GM21360 (cell line): ENCODE measurements around the gene MAST2.

Experiments used
- ATAC-seq: cut with Tn5 transposase; IDR thresholded peaks from one replicate; pipeline ENCODE4 v1.9.1; 2021; ENCODE audit warnings: mild to moderate bottlenecking, moderate library complexity; ENCODE audit not compliant: unreplicated experiment

The MAST2 gene

DNA sequence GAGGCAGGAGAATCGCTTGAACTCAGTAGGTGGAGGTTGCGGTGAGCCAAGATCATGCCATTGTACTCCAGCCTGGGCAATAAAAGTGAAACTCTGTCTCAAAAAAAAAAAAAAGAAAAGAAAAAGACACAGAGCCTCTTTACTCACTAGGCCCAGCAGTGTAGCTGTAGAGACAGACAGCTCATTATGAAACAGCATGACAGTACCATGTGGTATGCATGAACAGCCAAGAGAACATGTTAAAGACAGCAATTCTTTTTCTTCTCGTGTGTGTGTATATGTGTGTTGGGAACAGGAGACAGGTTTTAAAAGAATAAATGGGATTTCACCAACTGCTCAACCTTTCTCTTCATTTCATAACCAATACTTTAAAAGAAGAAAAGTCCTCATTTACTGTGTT is 210.2 kb downstream of the MAST2 start:
- ATAC-seq: no peak

DNA sequence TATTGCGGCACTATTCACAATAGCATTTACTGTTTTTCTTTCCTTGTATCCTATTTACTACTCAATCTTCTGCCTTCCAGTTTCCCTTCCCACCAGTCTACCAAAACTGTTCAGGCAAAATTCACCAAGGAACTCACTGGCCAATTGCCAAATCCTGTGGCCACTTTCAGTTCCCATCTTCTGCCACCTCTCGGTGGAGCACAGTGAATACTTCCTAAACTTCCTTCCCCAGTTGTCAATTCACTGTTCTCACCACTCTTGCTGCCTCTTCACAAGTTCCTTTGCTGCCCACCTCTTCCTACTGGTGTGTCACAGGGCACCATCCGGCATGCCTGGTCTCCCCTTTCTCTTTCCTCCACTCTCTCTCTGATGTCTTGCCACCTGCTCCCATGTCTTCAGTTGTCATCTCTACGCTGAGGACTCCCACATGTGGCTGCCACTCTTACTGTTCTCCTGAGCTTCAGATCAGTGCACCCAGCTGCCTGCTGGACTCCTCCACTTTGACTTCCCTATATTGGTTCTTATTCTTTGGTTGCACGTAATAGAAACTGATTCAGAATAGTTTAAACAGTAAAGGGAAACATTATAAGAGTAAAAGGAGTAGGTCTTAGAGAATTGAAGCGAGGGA is 214.6 kb downstream of the MAST2 start:
- ATAC-seq: no peak

DNA sequence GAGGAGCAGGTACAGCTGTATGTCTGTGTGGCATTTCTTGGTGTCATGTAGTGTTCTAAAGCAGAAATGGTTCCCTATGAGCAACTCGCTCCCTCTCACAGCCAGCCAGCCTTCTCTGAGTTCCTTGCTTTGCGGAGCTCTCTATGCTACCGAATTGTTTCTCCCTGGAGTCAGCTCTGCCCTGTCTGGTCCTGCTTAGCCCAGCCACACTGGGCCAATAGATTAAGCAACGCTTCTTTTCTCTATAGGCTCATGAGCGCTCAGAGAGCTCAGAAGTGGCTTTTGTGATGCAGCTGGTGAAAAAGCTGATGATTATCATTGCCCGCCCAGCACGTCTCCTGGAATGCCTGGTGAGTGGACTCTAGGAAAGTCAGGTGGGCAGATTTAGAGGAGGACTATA is 215.9 kb downstream of the MAST2 start:
- no peak for ATAC-seq

DNA sequence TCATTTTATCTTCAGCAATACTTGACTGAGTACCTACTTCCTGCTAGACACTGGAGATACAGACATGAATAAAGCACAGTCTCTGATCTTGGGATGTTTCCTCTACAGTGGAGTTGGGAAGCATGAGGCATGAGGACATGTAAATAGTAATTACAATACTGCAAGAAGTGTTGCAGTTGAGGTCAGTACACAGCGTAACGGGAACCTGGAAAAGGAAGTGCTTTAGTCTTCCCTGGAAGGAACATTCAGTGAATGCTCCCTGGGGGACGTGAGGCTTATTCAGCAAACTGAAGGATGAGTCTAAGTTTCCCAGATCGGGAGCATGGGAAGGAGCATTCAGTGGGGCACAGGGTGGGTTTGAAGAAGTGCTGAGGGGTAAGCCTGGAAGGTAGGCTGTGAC is 216.6 kb downstream of the MAST2 start:
- ATAC-seq: no peak

DNA sequence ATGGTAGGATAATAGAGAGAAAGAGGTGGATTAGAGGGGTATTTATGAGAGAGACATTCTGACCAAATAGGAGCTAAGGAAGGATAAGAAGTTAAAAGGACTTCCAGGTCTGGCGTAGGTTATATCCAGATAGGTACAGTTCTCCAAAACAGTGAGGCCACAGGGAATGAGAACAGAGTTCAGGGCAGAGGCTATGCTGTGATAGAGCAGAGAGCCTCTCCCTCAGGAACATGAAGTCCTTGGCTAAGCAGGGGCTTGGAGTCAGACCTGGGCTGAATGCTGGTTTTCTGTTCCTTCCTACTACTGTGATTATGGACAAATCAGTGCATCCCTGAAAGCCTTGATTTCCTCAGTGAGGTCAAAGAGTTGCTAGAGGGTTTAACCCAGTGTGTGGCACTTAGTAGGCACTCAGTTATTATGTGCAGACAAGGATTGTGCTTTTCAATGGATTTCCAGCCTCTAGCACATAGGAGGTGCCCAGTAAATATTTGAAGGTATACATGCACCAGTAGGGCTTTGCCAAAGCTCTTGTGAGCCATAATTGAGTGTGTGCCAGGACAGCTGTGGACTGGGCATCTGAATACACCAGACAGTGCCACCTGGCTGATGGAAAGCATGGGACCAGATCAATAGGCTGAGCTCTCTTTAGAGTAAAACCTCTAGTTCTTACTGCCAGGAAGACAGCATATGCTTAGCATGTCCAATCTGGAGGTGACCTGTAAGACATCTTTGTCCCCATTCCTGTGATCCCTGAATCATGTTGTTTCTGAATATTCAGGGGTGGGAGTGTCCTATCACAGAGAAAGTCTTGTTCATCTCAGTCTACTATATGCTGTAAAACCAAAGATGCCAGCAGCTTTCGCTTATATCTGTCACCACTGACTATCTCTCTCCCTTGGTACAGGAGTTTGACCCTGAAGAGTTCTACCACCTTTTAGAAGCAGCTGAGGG is 217.9 kb downstream of the MAST2 start:
- no peak for ATAC-seq

DNA sequence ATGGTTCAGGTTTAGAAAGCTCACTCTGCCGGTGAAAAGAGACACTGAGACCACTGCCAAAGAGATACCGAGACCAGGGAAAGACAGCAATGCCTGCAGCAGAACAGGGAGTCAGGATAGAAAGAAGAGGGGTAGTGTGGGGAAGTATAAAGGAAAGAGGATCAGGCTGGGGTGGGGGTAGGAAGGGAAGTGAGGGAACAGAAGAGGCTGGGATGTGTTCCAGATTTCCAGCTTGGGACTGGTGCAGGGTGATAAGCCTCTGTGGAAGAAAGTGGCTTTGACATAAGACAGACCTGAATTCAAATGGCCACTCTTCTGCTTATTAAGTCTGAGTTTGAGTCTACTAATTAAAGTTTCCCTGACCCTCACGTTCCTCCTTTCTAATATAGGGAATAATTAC is 223.1 kb downstream of the MAST2 start:
- ATAC-seq: no peak

DNA sequence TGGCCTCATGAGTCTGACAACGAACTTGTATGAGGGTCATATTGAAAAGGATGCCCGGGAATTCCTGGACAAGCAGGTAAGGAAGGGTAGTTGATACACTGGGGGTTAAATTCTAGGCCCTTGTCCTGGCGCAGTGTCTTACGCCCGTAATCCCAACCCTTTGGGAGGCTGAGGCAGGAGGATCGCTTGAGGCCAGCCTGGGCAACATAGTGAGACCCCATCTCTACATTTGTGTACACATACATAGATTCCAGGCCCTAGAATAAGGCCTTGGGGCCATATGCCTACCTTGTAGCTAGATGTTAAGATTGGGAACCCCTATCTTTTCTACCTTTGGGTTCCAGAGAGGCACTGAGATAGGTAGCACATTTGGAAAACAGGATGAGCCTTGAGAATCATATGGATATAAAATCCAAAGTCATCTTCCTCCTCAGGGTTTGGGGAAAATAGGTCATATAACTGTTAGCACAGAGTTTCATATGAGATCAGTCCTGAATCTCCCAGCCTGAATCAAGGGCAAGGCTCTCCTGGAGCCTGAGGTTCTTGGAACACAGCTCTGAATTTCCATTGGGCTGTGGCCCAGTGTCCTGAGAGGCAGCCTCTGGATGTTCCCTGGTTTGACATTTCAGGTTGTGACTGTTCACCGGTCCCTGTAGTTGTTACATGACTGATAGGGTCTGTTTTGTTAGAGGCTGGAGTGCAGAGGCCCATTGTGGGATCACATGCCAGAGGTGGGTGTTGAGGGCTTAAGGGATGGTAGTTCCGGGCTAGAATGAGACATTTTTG is 224.6 kb downstream of the MAST2 start:
- ATAC-seq: no peak

DNA sequence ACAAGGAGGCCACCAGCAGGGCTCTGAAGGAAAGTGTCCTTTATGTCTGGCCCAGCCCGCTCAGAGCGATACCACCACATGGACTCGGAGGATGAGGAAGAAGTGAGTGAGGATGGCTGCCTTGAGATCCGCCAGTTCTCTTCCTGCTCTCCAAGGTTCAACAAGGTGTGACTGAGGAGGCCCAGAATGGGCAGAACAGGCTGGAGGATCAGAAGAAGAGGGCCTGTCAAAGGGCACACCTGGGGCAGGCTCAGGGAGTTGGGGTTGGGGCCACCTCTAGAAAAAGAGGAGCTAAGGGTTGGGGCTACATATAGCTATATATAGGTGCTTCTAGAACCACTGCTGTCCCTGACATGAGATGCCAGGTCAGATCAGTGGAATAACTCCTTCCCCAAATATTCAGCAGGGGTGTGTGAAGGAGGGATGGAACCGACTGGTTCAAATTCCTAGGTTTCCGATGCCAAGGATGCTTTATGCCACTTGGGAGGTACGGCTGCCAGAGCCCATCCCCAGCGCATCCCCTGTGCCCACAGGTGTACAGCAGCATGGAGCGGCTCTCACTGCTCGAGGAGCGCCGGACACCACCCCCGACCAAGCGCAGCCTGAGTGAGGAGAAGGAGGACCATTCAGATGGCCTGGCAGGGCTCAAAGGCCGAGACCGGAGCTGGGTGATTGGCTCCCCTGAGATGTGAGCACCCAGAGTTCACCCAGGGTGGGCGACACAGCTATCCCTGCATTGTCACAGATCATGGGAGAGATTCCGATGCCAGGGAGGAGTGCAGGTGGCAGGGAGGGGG is 226.9 kb downstream of the MAST2 start:
- no peak for ATAC-seq

DNA sequence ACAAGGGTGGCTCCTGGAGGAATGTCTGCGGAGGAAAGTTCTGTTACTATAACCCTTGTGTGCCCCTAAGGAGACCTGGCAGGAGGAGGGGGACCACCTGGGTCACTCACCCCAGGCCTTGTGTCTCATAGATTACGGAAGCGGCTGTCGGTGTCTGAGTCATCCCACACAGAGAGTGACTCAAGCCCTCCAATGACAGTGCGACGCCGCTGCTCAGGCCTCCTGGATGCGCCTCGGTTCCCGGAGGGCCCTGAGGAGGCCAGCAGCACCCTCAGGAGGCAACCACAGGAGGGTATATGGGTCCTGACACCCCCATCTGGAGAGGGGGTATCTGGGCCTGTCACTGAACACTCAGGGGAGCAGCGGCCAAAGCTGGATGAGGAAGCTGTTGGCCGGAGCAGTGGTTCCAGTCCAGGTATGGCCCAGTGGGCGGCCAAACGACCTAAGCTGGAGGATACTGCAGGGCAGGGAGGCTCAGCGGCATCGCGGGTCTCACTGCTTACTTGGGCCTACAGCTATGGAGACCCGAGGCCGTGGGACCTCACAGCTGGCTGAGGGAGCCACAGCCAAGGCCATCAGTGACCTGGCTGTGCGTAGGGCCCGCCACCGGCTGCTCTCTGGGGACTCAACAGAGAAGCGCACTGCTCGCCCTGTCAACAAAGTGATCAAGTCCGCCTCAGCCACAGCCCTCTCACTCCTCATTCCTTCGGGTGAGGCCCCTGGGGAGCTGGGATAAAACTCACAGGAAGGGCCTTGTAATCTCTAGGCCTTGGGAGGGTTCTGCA is 227.7 kb downstream of the MAST2 start:
- ATAC-seq: no peak

DNA sequence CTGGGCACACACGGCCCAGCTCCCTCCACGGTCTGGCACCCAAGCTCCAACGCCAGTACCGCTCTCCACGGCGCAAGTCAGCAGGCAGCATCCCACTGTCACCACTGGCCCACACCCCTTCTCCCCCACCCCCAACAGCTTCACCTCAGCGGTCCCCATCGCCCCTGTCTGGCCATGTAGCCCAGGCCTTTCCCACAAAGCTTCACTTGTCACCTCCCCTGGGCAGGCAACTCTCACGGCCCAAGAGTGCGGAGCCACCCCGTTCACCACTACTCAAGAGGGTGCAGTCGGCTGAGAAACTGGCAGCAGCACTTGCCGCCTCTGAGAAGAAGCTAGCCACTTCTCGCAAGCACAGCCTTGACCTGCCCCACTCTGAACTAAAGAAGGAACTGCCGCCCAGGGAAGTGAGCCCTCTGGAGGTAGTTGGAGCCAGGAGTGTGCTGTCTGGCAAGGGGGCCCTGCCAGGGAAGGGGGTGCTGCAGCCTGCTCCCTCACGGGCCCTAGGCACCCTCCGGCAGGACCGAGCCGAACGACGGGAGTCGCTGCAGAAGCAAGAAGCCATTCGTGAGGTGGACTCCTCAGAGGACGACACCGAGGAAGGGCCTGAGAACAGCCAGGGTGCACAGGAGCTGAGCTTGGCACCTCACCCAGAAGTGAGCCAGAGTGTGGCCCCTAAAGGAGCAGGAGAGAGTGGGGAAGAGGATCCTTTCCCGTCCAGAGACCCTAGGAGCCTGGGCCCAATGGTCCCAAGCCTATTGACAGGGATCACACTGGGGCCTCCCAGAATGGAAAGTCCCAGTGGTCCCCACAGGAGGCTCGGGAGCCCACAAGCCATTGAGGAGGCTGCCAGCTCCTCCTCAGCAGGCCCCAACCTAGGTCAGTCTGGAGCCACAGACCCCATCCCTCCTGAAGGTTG is 231.4 kb downstream of the MAST2 start:
- no peak for ATAC-seq

DNA sequence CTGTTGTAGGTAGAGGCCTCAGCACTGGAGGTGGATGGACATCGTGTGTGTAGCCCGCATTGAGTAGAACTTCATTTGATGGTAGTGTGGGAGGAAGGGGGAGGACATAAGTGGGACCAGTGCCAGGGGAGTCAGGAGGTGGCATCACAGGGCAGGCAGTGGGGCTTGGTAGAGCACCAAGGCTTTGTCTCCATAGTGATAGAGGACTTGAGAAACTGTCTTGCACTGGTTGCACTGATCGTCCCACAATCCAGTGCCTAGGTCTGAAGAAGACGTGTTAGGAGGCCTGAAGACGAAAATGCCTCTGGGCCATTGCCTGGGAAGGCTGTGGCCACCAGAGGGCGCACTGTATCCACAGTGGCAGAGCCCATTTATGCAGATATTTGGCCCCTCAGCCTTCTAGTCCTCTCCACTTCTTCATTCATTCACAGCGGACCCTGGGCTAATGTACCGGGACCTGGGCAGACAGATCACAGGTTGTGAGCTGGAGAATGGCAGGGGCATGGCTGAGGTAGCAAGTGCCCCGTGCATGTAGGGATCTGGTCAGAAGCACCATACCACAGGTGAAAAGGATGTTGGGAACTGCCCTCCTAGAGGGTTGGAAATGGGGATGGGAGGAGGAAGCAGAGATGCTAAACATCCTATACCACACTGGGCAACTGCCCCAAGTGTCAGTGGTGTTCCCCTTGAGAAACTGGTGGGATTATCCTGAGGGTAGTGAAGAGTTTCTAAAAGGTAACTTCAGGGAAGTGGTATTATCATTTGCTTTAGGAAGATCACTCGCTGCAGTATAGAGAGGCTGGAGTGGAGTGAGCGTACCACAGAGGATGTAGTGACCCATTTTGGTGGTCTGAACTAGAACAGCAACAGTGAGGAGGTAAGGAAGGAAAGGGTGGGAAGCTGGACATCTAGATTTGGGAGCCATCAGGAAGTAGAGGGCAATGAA is 233.8 kb downstream of the MAST2 start:
- ATAC-seq: peak; percentile 50

DNA sequence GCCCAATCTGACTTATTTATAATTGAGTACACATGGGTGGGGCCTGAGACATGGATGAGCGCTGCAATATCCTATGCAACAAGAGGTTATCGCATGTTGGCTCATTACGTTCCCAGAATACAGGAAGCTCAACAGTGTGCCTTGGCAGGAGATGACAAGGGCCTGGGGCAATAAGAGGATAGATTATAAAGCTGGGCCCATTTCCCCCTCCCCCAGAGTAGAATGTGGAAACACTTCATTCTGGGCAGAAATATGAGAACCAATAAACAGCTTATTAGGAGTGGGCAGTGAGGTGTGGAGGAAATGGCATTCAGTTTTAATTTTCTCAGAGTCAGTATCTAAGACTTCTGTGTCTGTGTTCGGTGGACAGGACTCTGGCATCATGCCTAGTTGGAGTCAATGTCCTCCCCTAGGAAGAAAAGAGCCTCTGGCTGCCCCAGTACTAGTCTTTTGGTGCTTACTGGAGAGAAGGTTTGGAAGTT is 236.2 kb downstream of the MAST2 start:
- no peak for ATAC-seq

DNA sequence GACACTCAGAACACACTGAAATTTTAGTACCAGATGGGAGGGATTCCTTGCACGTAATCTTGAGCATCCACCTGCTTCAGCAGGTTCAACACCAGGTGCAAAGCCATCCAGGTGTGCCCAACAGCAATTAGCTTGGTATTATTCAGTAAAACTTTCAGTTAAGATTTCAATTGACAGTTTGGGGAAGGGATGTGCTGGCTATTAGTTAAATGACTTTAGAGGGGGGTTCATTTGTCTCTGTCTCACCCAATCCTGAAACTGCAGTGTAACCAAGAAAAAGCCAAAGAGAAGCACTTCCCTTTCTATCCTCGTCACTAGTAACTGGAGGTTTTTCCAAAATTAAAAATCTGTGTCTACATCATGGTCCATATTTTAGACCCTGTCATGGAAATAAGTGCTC is 238.1 kb downstream of the MAST2 start:
- ATAC-seq: no peak

DNA sequence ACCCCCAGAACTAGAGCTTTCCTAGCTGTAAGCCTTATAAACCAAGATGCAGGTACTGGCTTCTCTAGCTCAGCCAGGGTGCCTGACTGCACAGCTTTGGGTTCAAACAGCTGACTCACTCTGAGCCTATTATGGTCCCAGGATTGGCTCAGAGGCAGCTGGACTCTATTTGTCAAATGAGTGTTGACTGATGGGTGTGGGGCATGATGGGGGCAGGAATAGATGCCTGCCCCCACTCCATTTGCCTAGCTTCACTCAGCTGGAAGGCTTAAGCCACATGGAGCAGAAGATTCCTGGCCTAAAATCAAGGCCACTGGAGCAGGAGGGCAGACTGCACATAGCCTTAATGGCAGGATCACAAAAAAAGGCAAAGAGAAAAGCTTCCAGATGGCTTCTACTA is 238.6 kb downstream of the MAST2 start:
- no peak for ATAC-seq

DNA sequence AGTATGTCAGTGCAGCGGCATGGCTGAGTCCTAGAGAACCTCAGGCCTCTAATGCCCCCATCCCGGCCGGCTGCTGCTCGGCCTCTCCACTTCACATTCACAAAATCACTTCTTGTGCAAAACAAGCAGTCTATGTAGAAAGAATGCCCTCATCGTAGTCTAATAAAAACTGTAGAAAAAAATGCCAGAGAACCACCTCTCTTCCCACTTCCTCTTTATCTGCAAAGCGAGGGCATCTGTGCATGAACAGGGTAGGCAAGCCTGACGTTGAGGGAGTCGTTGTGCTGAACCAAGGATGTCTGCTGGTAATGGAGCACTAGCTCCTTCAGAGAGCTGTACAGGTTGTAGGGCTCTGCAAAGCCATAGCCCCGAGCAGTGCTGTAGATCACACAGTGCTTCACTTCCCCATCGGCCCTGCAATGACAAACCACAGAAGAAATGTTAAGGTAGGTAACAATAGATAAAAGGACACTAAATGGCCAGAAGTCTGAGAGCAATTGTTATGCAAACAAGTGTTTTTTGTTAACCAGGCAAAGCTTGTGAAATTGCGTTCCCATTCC is 240.1 kb downstream of the MAST2 start:
- ATAC-seq: peak; percentile 85

DNA sequence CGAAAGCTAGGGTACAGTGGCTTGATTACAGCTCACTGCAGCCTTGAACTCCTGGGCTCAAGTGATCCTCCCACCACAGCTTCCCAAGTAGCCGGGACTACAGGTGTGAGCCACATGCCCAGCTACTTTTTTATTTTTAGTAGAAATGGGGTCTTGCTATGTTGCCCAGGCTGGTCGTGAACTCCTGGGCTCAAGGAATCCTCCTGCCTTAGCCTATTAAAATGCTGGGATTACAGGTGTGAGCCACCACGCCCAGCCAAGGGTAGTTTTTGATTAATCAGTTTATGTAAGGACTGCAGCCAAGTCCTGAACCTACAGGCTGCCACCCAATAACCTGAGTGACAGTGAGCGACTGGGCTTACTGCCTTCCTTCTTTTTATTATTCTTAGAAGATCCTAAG is 240.7 kb downstream of the MAST2 start:
- no peak for ATAC-seq

DNA sequence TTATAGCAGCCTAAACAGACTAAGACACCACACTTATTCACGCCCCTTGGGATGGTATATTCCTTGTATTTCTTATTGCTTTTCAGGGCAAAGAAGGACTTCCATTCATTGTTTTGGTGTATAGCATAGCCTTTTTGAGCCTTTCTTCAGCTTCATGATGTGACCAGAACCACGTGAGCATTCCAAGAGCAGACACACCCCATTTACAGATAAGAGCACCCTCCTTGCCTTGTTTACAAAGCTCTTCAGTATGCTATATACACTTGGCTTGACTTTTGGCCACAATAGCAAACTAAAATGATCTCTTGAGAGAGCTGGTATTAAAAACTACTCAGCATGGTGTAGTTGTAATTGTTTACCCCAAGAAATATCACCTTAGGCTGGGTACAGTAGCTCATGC is 250.3 kb downstream of the MAST2 start:
- no peak for ATAC-seq
